Raji (cell line): ENCODE data around the gene CNIH1.

Experiments used
- POLR2A ChIP-seq: IDR thresholded peaks from 2 replicates; pipeline ENCODE4 v1.6.1; 2011; ENCODE audit warnings: low read depth, low read length, control low read depth; ENCODE audit not compliant: insufficient read depth

The CNIH1 gene

DNA sequence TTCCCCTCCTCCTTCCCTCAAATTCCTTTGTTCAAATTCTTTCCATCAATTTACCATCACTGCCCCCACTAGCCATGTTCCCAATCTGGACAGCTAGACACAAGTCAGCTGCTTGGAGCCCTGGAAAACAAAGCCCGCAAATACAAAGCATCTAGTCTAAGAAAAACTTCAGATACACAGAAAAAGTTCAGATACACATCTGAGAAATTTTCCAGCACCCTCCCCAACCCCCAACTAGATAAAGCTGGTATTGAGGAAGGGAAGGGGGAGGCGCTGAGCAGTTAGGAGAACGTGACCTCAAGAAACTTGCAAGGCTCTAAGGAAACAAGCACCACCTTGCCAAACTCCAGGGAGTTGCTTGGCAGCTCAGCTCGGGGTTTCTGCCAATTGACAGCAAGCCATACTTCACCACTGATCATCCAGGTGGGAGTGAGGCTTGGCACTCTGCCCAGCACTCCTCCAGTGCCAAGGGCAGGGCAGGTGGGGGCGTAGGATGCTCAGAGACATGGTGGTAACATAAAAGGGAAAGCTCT lies 5.1 kb upstream of the CNIH1 start:
- TF ChIP-seq POLR2A: no peak

DNA sequence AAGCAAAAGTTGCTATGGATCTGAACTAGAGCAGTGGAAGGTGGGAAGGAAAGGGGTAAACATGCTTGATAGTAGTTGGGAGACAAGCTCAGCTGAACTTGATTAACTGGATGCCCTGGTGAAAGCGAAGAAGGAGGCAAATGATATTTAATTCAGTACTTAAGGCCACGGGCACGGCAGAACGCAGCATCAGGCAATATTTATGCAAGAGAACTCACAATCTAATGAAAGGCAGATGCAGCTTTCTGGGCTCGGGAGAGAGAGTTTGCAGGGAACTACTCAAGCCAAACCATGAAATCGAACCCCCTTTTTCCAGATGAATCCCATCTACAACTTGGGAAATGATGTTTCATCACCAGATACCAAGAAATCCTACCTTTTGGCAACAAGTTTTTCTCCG lies 3.5 kb upstream of the CNIH1 start:
- TF ChIP-seq POLR2A: no peak

DNA sequence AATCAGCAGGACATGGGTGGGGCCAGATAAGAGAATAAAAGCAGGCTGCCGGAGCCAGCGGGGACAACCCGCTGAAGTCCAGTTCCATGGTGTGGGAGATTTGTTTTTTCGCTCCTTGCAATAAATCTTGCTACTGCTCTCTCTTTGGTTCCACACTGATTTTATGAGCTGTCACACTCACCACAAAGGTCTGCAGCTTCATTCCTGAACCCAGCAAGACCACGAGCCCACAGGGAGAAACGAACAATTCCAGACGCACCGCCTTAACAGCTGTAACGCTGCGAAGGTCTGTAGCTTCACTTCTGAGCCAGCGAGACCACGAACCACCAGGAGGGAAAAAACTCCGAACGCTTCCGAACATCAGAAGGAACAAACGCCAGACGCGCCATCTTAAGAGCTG lies 2.8 kb upstream of the CNIH1 start:
- no peak for TF ChIP-seq POLR2A

DNA sequence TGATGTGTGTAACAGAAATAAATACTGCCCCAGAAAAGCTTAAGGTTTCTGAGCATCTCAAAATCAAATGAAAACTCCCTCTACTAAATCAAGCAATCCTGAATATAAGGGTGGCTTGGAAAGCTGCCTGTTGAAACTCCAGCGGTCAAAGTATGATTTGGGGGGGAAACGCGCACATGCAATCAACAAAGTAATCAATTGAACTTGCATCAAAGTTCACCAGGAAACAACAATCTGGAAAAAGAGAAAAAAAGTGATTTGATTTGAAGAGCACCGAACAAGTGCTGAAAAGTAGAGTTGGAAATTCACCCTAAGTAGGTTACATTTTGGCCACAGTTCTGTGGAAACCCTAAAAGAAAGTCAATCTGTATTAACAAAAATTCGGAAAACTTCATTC lies 700 bp downstream of the CNIH1 start:
- no peak for TF ChIP-seq POLR2A

DNA sequence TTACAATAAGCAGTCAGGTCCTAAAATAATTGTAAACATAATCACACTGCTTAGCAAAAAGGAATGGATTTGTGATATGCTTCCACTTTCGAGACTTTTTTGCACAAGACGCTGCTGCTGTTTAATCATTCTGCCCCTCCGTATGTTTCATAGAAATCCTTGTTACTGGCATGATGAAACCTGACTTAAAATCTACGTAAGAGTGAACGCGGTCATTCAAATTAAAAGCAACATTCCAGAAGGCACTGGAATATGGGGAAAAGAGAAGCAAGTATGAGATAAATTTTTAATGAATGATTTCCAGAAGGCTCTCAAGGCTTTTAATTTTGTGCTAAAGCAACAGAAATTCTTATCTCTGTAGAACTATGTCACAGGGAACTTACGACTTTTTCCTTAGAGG lies 1.1 kb downstream of the CNIH1 start:
- no peak for TF ChIP-seq POLR2A

- no peak for TF ChIP-seq POLR2A
Measured at GRCh38 chr14:54438703-54439102, 2.5 kb downstream of the CNIH1 start.

- TF ChIP-seq POLR2A: no peak
Measured at GRCh38 chr14:54435500-54435981, 5.6 kb downstream of the CNIH1 start.

DNA sequence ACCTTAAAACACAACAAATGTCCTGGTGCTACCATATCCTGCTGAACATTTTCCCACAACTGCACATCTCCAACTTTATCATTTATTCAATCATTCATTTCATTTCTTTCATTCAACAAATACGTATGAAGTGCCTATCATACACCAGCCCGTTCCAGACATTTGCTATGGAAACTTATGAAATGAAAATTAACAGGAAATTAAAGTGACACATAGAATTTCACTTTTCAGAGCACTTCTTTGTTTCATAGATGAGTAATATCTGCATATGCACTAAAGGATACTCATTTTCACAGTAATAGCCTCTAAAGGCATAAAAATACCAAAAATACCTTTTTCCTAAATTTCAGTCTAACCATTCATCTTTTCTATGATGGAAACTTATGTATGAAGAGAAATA lies 12.6 kb downstream of the CNIH1 start:
- no peak for TF ChIP-seq POLR2A

DNA sequence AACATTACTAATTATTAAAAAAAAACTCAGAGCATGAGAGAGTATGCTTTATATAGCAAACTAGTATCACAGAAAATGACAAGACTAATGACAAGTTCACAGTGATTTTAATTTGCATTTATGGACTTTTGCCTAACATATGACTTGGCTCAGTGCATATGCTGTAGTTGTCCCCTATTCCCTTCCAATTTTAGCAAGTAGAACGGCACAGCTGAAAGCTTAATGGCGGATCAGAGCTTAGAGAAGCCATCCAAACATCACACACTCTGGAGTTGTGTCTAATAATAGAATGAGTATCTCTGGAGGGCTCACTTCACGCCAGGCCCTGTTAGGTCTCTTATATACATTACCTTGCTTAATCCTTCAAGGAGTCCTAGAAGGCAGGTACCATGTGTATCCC lies 13.3 kb downstream of the CNIH1 start:
- TF ChIP-seq POLR2A: no peak

- no peak for TF ChIP-seq POLR2A
Measured at GRCh38 chr14:54425537-54426274, 15.5 kb downstream of the CNIH1 start.

DNA sequence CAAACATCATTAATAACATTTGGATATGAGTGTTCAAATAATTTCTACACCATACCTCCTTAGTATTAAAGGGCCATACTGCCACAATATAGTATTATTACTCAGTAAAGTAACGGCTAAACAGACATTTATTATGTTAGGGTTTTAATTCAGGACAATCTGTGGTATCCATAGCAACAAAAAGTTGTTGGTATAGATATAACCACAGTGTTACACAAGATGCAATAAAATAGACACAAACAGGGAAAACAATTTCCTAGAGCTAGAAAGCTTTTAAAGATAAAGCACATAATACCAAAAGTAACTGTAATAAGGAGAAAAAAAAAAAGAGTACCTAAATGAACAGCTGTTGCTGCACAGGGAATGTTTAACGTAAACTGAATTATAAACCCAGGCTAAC lies 16.1 kb downstream of the CNIH1 start:
- no peak for TF ChIP-seq POLR2A

GRCh38 chr14:54424479-54424901 lies 16.7 kb downstream of the CNIH1 start:
- TF ChIP-seq POLR2A: no peak

GRCh38 chr14:54423991-54424390 lies 17.2 kb downstream of the CNIH1 start:
- TF ChIP-seq POLR2A: no peak

DNA sequence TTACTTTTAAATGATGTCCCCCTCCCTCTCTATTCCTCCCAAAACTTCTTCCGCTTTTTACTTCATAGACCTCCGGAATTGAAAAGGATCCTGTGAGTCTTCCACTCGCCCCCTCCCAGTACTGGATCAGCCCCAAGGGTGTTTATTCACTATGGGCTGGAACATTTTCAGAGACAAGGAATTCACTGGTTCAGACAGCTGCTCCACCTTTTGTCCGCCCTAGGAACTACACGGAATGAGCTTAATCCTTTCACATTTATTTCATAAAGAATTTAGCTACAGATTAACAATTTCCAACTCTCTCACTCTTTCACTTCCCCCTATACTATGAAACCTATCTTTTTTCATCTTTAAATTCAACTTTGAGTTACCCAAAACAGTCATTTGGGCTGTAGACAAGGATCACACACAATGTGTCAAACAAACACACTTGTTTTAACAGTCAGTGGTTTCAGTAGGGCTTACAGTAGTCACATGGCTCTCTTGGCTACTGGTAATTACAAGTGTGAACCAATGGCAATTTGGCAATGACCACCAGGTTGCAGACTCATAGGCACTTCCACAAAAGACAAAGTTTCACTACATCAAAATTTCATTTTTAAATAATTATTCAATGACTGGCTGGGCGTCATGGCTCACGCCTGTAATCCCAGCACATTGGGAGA lies 20.6 kb downstream of the CNIH1 start:
- no peak for TF ChIP-seq POLR2A

GRCh38 chr14:54411371-54411770 lies 29.8 kb downstream of the CNIH1 start:
- TF ChIP-seq POLR2A: no peak

- TF ChIP-seq POLR2A: no peak
Measured at GRCh38 chr14:54410215-54410614, 31.0 kb downstream of the CNIH1 start.
